H1 (cell line): ENCODE measurements around the gene ABHD1. TPM values are rescaled to one million over a fixed set of nuclear protein-coding genes. Genes with fewer than 3 reads are reported as not detected.

ENCODE experiments used
- CTCF ChIA-PET: fragments of 300-600 bp; sonication (Branson Sonifier 250); formaldehyde crosslinking; loops from one replicate; lab custom pipeline; 2021; ENCODE audit not compliant: partially characterized antibody; lab: Charles Lee
- POLR2A ChIA-PET: fragments of 300-600 bp; sonication (Branson Sonifier 250); formaldehyde crosslinking; loops from one replicate; lab custom pipeline; 2021; ENCODE audit warnings: inconsistent platforms; ENCODE audit not compliant: partially characterized antibody; lab: Charles Lee
- DNase-seq, 2 experiments: peaks; one replicate each; pipeline versions ENCODE4 v3.0.0 to v3.0.0-alpha.2; 2010 to 2022; ENCODE audit warnings: low spot score in 2 of 2, low read depth in 1 of 2, mixed read lengths in 1 of 2
- FAIRE-seq: peaks from 2 replicates; lab custom pipeline; 2011; peaks lifted over from hg19 to GRCh38; lab: Jason Lieb, UNC
- H2AFZ ChIP-seq: 2 replicates; pipeline ENCODE4 v1.8.1; 2012; ENCODE audit warnings: low read length, inconsistent platforms
- H2AK5ac ChIP-seq: 2 replicates; pipeline ENCODE4 v1.6.1; 2013; ENCODE audit warnings: low read depth, low read length
- H2BK120ac ChIP-seq: replicated peaks from 2 replicates; pipeline ENCODE3; 2013; ENCODE audit warnings: low read depth, low read length, inconsistent platforms
- H2BK12ac ChIP-seq: 2 replicates; pipeline ENCODE4 v1.6.1; 2013; ENCODE audit warnings: low read depth, low read length
- H2BK15ac ChIP-seq: 2 replicates; pipeline ENCODE4 v1.6.1; 2013; ENCODE audit warnings: low read length
- H2BK20ac ChIP-seq: 2 replicates; pipeline ENCODE4 v1.6.1; 2013; ENCODE audit warnings: low read length
- H2BK5ac ChIP-seq: 2 replicates; pipeline ENCODE4 v1.6.1; 2013; ENCODE audit warnings: low read depth, low read length
- H3K14ac ChIP-seq: 2 replicates; pipeline ENCODE4 v1.6.1; 2013; ENCODE audit warnings: inconsistent platforms; ENCODE audit not compliant: insufficient read length
- H3K18ac ChIP-seq: 2 replicates; pipeline ENCODE4 v1.6.1; 2013; ENCODE audit warnings: low read length; ENCODE audit errors: extremely low read depth
- H3K23ac ChIP-seq: 2 replicates; pipeline ENCODE4 v1.6.1; 2013; ENCODE audit warnings: inconsistent platforms; ENCODE audit not compliant: insufficient read length
- H3K23me2 ChIP-seq: 2 replicates; pipeline ENCODE4 v1.6.1; 2013; ENCODE audit warnings: low read depth, low read length
- H3K27ac ChIP-seq: 2 replicates; pipeline ENCODE4 v1.6.1; 2011; ENCODE audit warnings: low read depth, low read length, inconsistent platforms
- H3K27me3 ChIP-seq, 4 experiments: replicated peaks in 1 of 4; 1 replicate in 1 of 4; 2 replicates in 3 of 4; pipeline versions ENCODE4 v1.6.1 to v1.8.1; 2011 to 2013; ENCODE audit warnings: low read length in 3 of 4, mild to moderate bottlenecking in 3 of 4, inconsistent platforms in 2 of 4, mixed read lengths in 2 of 4, moderate library complexity in 1 of 4; ENCODE audit not compliant: control insufficient read depth in 3 of 4, insufficient read depth in 3 of 4; ENCODE audit errors: extremely low read depth in 1 of 4
- H3K36me3 ChIP-seq, 4 experiments: 2 replicates each; pipeline versions ENCODE4 v1.6.1 to v1.8.1; 2011 to 2013; ENCODE audit warnings: mild to moderate bottlenecking in 4 of 4, low read length in 3 of 4, moderate library complexity in 2 of 4, control low read depth in 1 of 4, inconsistent platforms in 1 of 4; ENCODE audit not compliant: insufficient read depth in 4 of 4, control insufficient read depth in 2 of 4
- H3K4ac ChIP-seq: replicated peaks from 2 replicates; pipeline ENCODE3; 2013; ENCODE audit warnings: low read length, low read depth, mixed read lengths, inconsistent platforms; ENCODE audit not compliant: insufficient read length
- H3K4me1 ChIP-seq, 4 experiments: replicated peaks in 1 of 4; 1 replicate in 1 of 4; 2 replicates in 3 of 4; pipeline versions ENCODE4 v1.6.1 to v1.8.1; 2011 to 2013; ENCODE audit warnings: low read length in 3 of 4, inconsistent platforms in 2 of 4, mixed read lengths in 1 of 4; ENCODE audit not compliant: insufficient read depth in 4 of 4, control insufficient read depth in 3 of 4
- H3K4me2 ChIP-seq, 2 experiments: 2 replicates each; pipeline versions ENCODE4 v1.6.1 to v1.8.1; 2011 to 2013; ENCODE audit warnings: low read depth in 2 of 2, low read length in 2 of 2, control low read depth in 1 of 2, inconsistent platforms in 1 of 2, mild to moderate bottlenecking in 1 of 2; ENCODE audit not compliant: insufficient read depth in 1 of 2
- H3K4me3 ChIP-seq, 4 experiments: fragments of 200-600, 300-600 bp in 1 of 4; sonication (generic), shearing (Covaris generic), sonication (Bioruptor Twin) in 1 of 4; 2 replicates each; pipeline versions ENCODE4 v1.5.1 to v1.8.1; 2011 to 2016; ENCODE audit warnings: low read length in 4 of 4, low read depth in 3 of 4, control low read depth in 2 of 4, inconsistent platforms in 2 of 4, mild to moderate bottlenecking in 2 of 4, mixed read lengths in 1 of 4, moderate library complexity in 1 of 4; ENCODE audit not compliant: insufficient read depth in 2 of 4; ENCODE audit errors: extremely low read depth in 1 of 4
- H3K56ac ChIP-seq: replicated peaks from 2 replicates; pipeline ENCODE3; 2013; ENCODE audit warnings: low read depth, mild to moderate bottlenecking, mixed read lengths, low read length, inconsistent platforms; ENCODE audit not compliant: insufficient read length
- H3K79me1 ChIP-seq: 2 replicates; pipeline ENCODE4 v1.6.1; 2013; ENCODE audit warnings: low read depth, low read length, control low read depth
- H3K79me2 ChIP-seq, 2 experiments: 2 replicates each; pipeline versions ENCODE4 v1.6.1 to v1.8.1; 2012 to 2013; ENCODE audit warnings: low read length in 2 of 2, mild to moderate bottlenecking in 2 of 2, inconsistent platforms in 1 of 2; ENCODE audit not compliant: insufficient read depth in 2 of 2, control insufficient read depth in 1 of 2
- H3K9ac ChIP-seq, 4 experiments: replicated peaks in 1 of 4; 1 replicate in 1 of 4; 2 replicates in 3 of 4; pipeline versions ENCODE4 v1.6.1 to v1.8.1; 2011 to 2013; ENCODE audit warnings: low read depth in 3 of 4, low read length in 3 of 4, control low read depth in 2 of 4, mild to moderate bottlenecking in 2 of 4, moderate library complexity in 2 of 4, inconsistent platforms in 1 of 4; ENCODE audit errors: extremely low read depth in 1 of 4
- H3K9me3 ChIP-seq, 2 experiments: 2 replicates each; pipeline versions ENCODE4 v1.6.1 to v1.8.1; 2012 to 2013; ENCODE audit warnings: mild to moderate bottlenecking in 2 of 2, moderate library complexity in 2 of 2, control low read depth in 1 of 2, inconsistent platforms in 1 of 2, low read depth in 1 of 2, low read length in 1 of 2, mixed read lengths in 1 of 2; ENCODE audit not compliant: insufficient read depth in 2 of 2
- H4K20me1 ChIP-seq, 2 experiments: replicated peaks in 1 of 2; 2 replicates each; pipeline versions ENCODE3 to v1.8.1; 2011 to 2013; ENCODE audit warnings: inconsistent platforms in 2 of 2, low read length in 2 of 2, mild to moderate bottlenecking in 1 of 2; ENCODE audit not compliant: insufficient read depth in 2 of 2, control insufficient read depth in 1 of 2
- H4K5ac ChIP-seq: 2 replicates; pipeline ENCODE4 v1.6.1; 2013; ENCODE audit warnings: low read length, low read depth, mixed read lengths, inconsistent platforms; ENCODE audit not compliant: insufficient read length
- H4K8ac ChIP-seq: 2 replicates; pipeline ENCODE4 v1.8.0; 2013; ENCODE audit warnings: mild to moderate bottlenecking, moderate library complexity, low read length, inconsistent platforms; ENCODE audit not compliant: insufficient read depth; ENCODE audit errors: extremely low read depth
- H4K91ac ChIP-seq: replicated peaks from 2 replicates; pipeline ENCODE3; 2013; ENCODE audit warnings: low read length, mixed read lengths, inconsistent platforms; ENCODE audit not compliant: insufficient read length
- CREB1 ChIP-seq: IDR thresholded peaks from 2 replicates; pipeline ENCODE4 v1.6.1; 2012; ENCODE audit warnings: inconsistent platforms
- POU5F1 ChIP-seq: IDR thresholded peaks from 2 replicates; pipeline ENCODE4 v1.6.1; 2011; ENCODE audit warnings: low read depth, mild to moderate bottlenecking, low read length, moderate library complexity
- WGBS, 2 experiments: shearing (Covaris generic) in 1 of 2; methylation state at CpG; one replicate each; pipeline versions ENCODE4 v1.1.6 to v1.1.7; 2013 to 2015; ENCODE audit warnings: low lambda C conversion rate in 2 of 2, mixed read lengths in 2 of 2, inconsistent platforms in 1 of 2, low coverage in 1 of 2, missing lambda C conversion rate in 1 of 2; ENCODE audit not compliant: insufficient replicate concordance in 2 of 2, insufficient coverage in 1 of 2, insufficient read length in 1 of 2; ENCODE audit errors: extremely low coverage in 1 of 2, missing lambda C conversion rate in 1 of 2; 5-methylcytosine and 5-hydroxymethylcytosine counted together
- polyA plus RNA-seq, 7 experiments: library from polyadenylated mRNA; depleted of rRNA in 3 of 7; stranded (reverse) in 5 of 7; unstranded in 2 of 7; fragments of >200 nt in 5 of 7; fragments of 200-250 nt in 2 of 7; gene quantifications; 1 replicate in 5 of 7; 2 replicates in 1 of 7; 4 replicates in 1 of 7; pipeline versions ENCODE4 v1.2.1 to v1.2.3, GENCODE V29; 2011 to 2013; ENCODE audit warnings: missing spikeins in 2 of 7, mixed read lengths in 2 of 7
- total RNA-seq: library from RNA; stranded (reverse); fragmentation: NEBNext Ultra II Directional; extraction: Animal tissue kit (Norgen Biotek cat#: 25700); gene quantifications from 2 replicates; pipeline ENCODE4 v1.2.1, GENCODE V29; 2021
- TF ChIP-seq, protein P1 (sequence below): IDR thresholded peaks from 2 replicates; pipeline ENCODE4 v1.6.1; 2012; ENCODE audit warnings: inconsistent platforms

Gene ABHD1
- total and polyA plus RNA-seq, 2 of the 8 experiments (the other 6 are each of a cell fraction or from before 2014, with no cell fraction given), result 0.20 to 1.1 TPM

DNA sequence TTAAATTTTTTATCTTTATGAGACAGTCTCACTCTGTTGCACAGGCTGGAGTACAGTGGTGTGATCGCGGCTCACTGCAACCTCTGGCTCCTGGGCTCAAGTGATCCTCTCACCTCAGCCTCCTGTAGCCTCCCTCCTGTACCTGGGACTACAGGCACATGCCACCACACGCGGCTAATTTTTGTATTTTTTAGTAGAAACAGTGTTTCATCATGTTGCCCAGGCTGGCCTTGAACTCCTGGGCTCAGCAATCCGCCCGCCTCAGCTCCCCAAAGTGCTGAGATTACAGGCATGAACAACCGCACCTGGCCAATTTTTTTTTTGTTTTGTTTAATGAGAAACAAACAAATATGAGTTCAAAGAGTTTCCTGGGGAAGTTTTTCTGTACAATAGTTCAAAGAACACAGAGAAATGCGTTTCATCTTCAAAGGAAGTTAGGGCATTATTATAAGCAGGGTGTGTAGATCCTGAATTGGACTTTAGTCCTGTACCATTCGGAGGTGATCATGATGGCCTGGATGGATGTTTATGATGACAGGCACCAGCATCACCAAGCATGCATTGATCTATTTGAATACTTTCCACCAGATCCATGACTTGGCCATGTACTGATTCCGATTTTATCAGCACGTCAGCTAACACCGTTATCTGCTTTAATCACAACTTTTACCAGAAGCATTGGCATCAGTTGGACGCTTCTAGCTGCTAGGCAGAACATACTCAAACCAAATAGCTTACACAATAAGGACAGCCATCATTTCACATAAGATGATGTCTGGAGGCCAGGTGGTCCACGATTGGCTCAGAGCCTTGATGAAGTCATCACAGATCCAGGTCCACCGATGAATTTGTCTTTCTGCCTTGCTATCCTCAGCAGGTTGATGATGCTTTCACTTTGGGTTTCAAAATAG, 54.1 kb downstream of the ABHD1 start:
- no peak for FAIRE-seq
- Histone ChIP-seq H2BK5ac (no peak overlapping the region), H3K36me3 (no peaks in the 10 kb centered on the region), H3K79me2 (no peaks in the 10 kb centered on the region), H3K56ac (no peak overlapping the region), H2BK20ac (no peak overlapping the region), H2BK120ac (no peak overlapping the region), H4K91ac (no peak overlapping the region), H3K23ac (no peak overlapping the region), H2BK15ac (no peak overlapping the region), H3K27me3 (no peaks in the 10 kb centered on the region; a peak in 1 of 7 replicates), H2AFZ (no peak overlapping the region), H3K18ac (no peak overlapping the region), H4K20me1 (no peaks in the 10 kb centered on the region), H4K5ac (no peak overlapping the region), H3K4me2 (no peak overlapping the region), H3K23me2 (no peaks in the 10 kb centered on the region), H4K8ac (no peak overlapping the region), H2BK12ac (no peak overlapping the region), H3K9ac (no peak overlapping the region), H3K4ac (no peak overlapping the region), H2AK5ac (no peak overlapping the region), H3K9me3 (no peaks in the 10 kb centered on the region), H3K4me3 (no peak overlapping the region), H3K27ac (no peak overlapping the region), H3K4me1 (no peaks in the 10 kb centered on the region), H3K79me1 (no peaks in the 10 kb centered on the region), H3K14ac (no peak overlapping the region)
- ChIA-PET CTCF (interaction anchor here (0.6 to 5.0 kb wide), 6 partner anchors 8 to 1297 kb away, joined by 3 to 26 read pairs (median 4); no protein-coding TSS in a partner anchor), POLR2A (interaction anchor here (0.9 to 1.0 kb wide), 2 partner anchors 29 to 31 kb away, joined by 3 to 4 read pairs; partner anchors contain the start of gene TCF23)
- 93% methylated on average over 15 of the region's 15 CpGs; no CpG with 5 or more reads in 1 of the 2 experiments for WGBS, 2 experiments
- DNase-seq, result no peak
- TF ChIP-seq POU5F1, result no peak
- no peak for TF ChIP-seq CREB1
- TF ChIP-seq, protein P1, sequence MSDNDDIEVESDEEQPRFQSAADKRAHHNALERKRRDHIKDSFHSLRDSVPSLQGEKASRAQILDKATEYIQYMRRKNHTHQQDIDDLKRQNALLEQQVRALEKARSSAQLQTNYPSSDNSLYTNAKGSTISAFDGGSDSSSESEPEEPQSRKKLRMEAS, result no peak
